Stimulated activated CD4-positive, alpha-beta T cell treated with anti-CD3 and anti-CD28 coated beads, TNF-alpha, amount 100 ng/mL, for 24 hours (primary cell): Measurements from ENCODE around the gene PRICKLE4.

Source experiments
- DNase-seq, 3 experiments: peaks; one replicate each; pipeline ENCODE4 v3.0.0-alpha.2; 2020; ENCODE audit warnings: low read depth in 3 of 3

The PRICKLE4 gene

GRCh38 chr6:41780551-41781365 is at the start of gene PRICKLE4:
TSS of gene PRICKLE4 (plus strand) at chr6:41780782. CDS start at chr6:41783474, 2,692 bp downstream.
- no peak for DNase-seq

- DNase-seq, result no peak
These were observed 49.0 kb upstream of the PRICKLE4 start for GRCh38 chr6:41731561-41732086.

GRCh38 chr6:41732149-41732548 is 48.4 kb upstream of the PRICKLE4 start:
- DNase-seq, result no peak

- peak; percentile 26 to 42 (median 37) for DNase-seq
These were observed 47.8 kb upstream of the PRICKLE4 start for GRCh38 chr6:41732591-41733359.

- no peak for DNase-seq
These were observed 47.2 kb upstream of the PRICKLE4 start for GRCh38 chr6:41733360-41733706.

GRCh38 chr6:41733707-41734665 is 46.6 kb upstream of the PRICKLE4 start:
- peak in 2 of 3 experiments; percentile 37 to 51 for DNase-seq

GRCh38 chr6:41734666-41735426 is 45.7 kb upstream of the PRICKLE4 start:
- peak; percentile 37 to 66 (median 38) for DNase-seq

GRCh38 chr6:41735427-41736185 is 45.0 kb upstream of the PRICKLE4 start, which contains the start of gene TFEB:
TSS of gene TFEB (minus strand) at chr6:41735608. CDS start at chr6:41691213, 44,395 bp downstream.
- peak; percentile 91 to 93 (median 92) for DNase-seq

GRCh38 chr6:41736186-41736733 is 44.3 kb upstream of the PRICKLE4 start:
- no peak for DNase-seq

GRCh38 chr6:41736800-41737555 is 43.6 kb upstream of the PRICKLE4 start:
- no peak for DNase-seq

GRCh38 chr6:41737591-41738130 is 42.9 kb upstream of the PRICKLE4 start:
- DNase-seq, result no peak

- no peak for DNase-seq
These were observed 41.5 kb upstream of the PRICKLE4 start for GRCh38 chr6:41739041-41739440.

GRCh38 chr6:41740366-41741162 is 40.0 kb upstream of the PRICKLE4 start:
- DNase-seq, result no peak

- DNase-seq, result no peak
These were observed 38.7 kb upstream of the PRICKLE4 start for GRCh38 chr6:41741625-41742490.

- DNase-seq, result no peak
These were observed 37.0 kb upstream of the PRICKLE4 start for GRCh38 chr6:41743406-41744235.
